B cell (primary cell): ENCODE measurements around the gene ATXN1. TPM values are rescaled to one million over a fixed set of nuclear protein-coding genes. Genes with fewer than 3 reads are reported as not detected.

ENCODE experiments used
- ATAC-seq: fragments of 200-7000 bp; cut with Tn5 transposase; one replicate; pipeline ENCODE4 v1.10.0; 2021; ENCODE audit warnings: low read depth, mild to moderate bottlenecking, moderate number of reproducible peaks, moderate library complexity
- CTCF ChIA-PET: fragments of 350-600 bp; sonication (Branson Sonifier 250); formaldehyde crosslinking; loops from one replicate; lab custom pipeline; 2021; ENCODE audit warnings: antibody characterized with exemption, inconsistent platforms; lab: Charles Lee
- POLR2A ChIA-PET: fragments of 350-600 bp; sonication (Branson Sonifier 250); formaldehyde crosslinking; loops from one replicate; lab custom pipeline; 2021; ENCODE audit warnings: antibody characterized with exemption; lab: Charles Lee
- DNase-seq: peaks from one replicate; pipeline ENCODE4 v3.0.0; 2013
- H2AFZ ChIP-seq: 2 replicates; pipeline ENCODE4 v1.6.1; 2012; ENCODE audit warnings: mild to moderate bottlenecking, low read depth, low read length; ENCODE audit not compliant: insufficient read depth, poor library complexity, severe bottlenecking
- H3K27ac ChIP-seq, 2 donors: 1 replicate in 1 of 2; 2 replicates in 1 of 2; pipeline ENCODE4 v1.5.1; 2012 to 2013; ENCODE audit warnings: low read length in 2 of 2, mild to moderate bottlenecking in 2 of 2, moderate library complexity in 1 of 2
- H3K27me3 ChIP-seq, 4 experiments: fragments of 200-600 bp in 1 of 4; sonication (generic) in 1 of 4; replicated peaks in 1 of 4; 1 replicate in 2 of 4; 2 replicates in 2 of 4; pipeline versions ENCODE4 v1.6.1 to v1.7.0; 2013 to 2016; ENCODE audit warnings: low read length in 3 of 4, mild to moderate bottlenecking in 2 of 4, mixed read lengths in 1 of 4, moderate library complexity in 1 of 4; ENCODE audit not compliant: insufficient read depth in 4 of 4, control insufficient read depth in 3 of 4; ENCODE audit errors: control extremely low read depth in 1 of 4
- H3K36me3 ChIP-seq, 2 experiments: replicated peaks in 1 of 2; 1 replicate in 1 of 2; 2 replicates in 1 of 2; pipeline versions ENCODE4 v1.6.1 to v1.7.1; 2013; ENCODE audit warnings: low read length in 1 of 2; ENCODE audit not compliant: insufficient read depth in 2 of 2, control insufficient read depth in 1 of 2; ENCODE audit errors: control extremely low read depth in 1 of 2, extremely low read depth in 1 of 2
- H3K4me1 ChIP-seq, 2 donors: fragments of 200-600 bp in 1 of 2; sonication (generic) in 1 of 2; 1 replicate in 1 of 2; 2 replicates in 1 of 2; pipeline versions ENCODE4 v1.5.1 to v1.6.1; 2013 to 2017; ENCODE audit warnings: low read length in 2 of 2; ENCODE audit not compliant: control insufficient read depth in 2 of 2, insufficient read depth in 2 of 2
- H3K4me2 ChIP-seq: replicated peaks from 2 replicates; pipeline ENCODE3; 2012; ENCODE audit warnings: mild to moderate bottlenecking, low read depth, low read length; ENCODE audit not compliant: poor library complexity, severe bottlenecking
- H3K4me3 ChIP-seq, 5 experiments: fragments of 200-600 bp in 1 of 5; sonication (generic) in 1 of 5; 1 replicate in 3 of 5; 2 replicates in 2 of 5; pipeline versions ENCODE4 v1.5.1 to v1.7.0; 2011 to 2016; ENCODE audit warnings: low read length in 4 of 5, mild to moderate bottlenecking in 4 of 5, low read depth in 2 of 5, control low read depth in 1 of 5, moderate library complexity in 1 of 5; ENCODE audit not compliant: insufficient read depth in 1 of 5; ENCODE audit errors: control extremely low read depth in 1 of 5, extremely low read depth in 1 of 5
- H3K79me2 ChIP-seq: fragments of 200-600 bp; sonication (generic); one replicate; pipeline ENCODE4 v1.6.0; 2016; ENCODE audit warnings: low read length; ENCODE audit not compliant: control insufficient read depth, insufficient read depth
- H3K9ac ChIP-seq: fragments of 200-600 bp; sonication (generic); 2 replicates; pipeline ENCODE4 v1.6.1; 2017; ENCODE audit warnings: mild to moderate bottlenecking, low read length, moderate library complexity
- H3K9me3 ChIP-seq, 3 donors: one replicate each; pipeline versions ENCODE4 v1.6.1 to v1.7.1; 2013; ENCODE audit warnings: low read length in 2 of 3; ENCODE audit not compliant: control insufficient read depth in 2 of 3, insufficient read depth in 1 of 3; ENCODE audit errors: control extremely low read depth in 1 of 3
- H4K20me1 ChIP-seq: 2 replicates; pipeline ENCODE4 v1.6.0; 2012; ENCODE audit warnings: mild to moderate bottlenecking, low read length; ENCODE audit not compliant: insufficient read depth, control insufficient read depth, poor library complexity, severe bottlenecking
- H3K27ac Mint-ChIP-seq: one replicate; pipeline ENCODE4 v1.8.0; 2021; ENCODE audit warnings: mixed read lengths
- H3K27me3 Mint-ChIP-seq: one replicate; pipeline ENCODE4 v1.8.0; 2021; ENCODE audit warnings: mixed read lengths
- H3K4me1 Mint-ChIP-seq: one replicate; pipeline ENCODE4 v1.8.0; 2021; ENCODE audit warnings: mixed read lengths
- H3K4me3 Mint-ChIP-seq: one replicate; pipeline ENCODE4 v1.8.0; 2021; ENCODE audit warnings: mixed read lengths
- H3K9me3 Mint-ChIP-seq: one replicate; pipeline ENCODE4 v1.8.0; 2022; ENCODE audit warnings: mixed read lengths; ENCODE audit not compliant: insufficient read depth
- CTCF ChIP-seq: fragments of 200-600 bp; IDR thresholded peaks from one replicate; pipeline ENCODE4 v1.8.0; 2022; ENCODE audit warnings: antibody characterized with exemption, mild to moderate bottlenecking
- EZH2 ChIP-seq: IDR thresholded peaks from 2 replicates; pipeline ENCODE4 v1.6.1; 2012; ENCODE audit warnings: borderline replicate concordance, low read depth, mild to moderate bottlenecking, moderate library complexity, low read length; ENCODE audit not compliant: insufficient read depth, poor library complexity, severe bottlenecking
- WGBS: methylation state at CpG from one replicate; pipeline ENCODE4 v1.1.5; 2013; ENCODE audit warnings: missing lambda C conversion rate; ENCODE audit not compliant: insufficient coverage; 5-methylcytosine and 5-hydroxymethylcytosine counted together
- intact Hi-C: fragments of 100-400 bp; cut with micrococcal nuclease; formaldehyde crosslinking; loops from one replicate; pipeline ENCODE4 v1.10.0; 2022
- polyA plus RNA-seq: library from polyadenylated mRNA; depleted of rRNA; stranded (reverse); fragments of >200 nt; gene quantifications from 2 replicates; pipeline ENCODE4 v1.2.3, GENCODE V29; 2012
- total RNA-seq, 2 donors: library from RNA; stranded (reverse); fragments of 120-200 nt in 1 of 2; gene quantifications; 1 replicate in 1 of 2; 2 replicates in 1 of 2; pipeline versions ENCODE4 v1.2.3 to v1.2.4, GENCODE V29; 2013 to 2022

Gene ATXN1
- total and polyA plus RNA-seq, 2 donors (not counting 1 experiment from before 2014, with no cell fraction given): 5.7 to 63.8 TPM

- Mint-ChIP-seq H3K4me1 (no peaks in the 10 kb centered on the region), H3K27ac (no peak overlapping the region), H3K4me3 (no peak overlapping the region), H3K27me3 (peaks cover 6% of the 10 kb centered on the region), H3K9me3 (no peaks in the 10 kb centered on the region)
- H3K9me3 ChIP-seq: no peaks in the 10 kb centered on the region
- intact Hi-C loops: no loop called here
- ChIA-PET POLR2A (no interaction called here), CTCF (no interaction called here)
- H3K27ac ChIP-seq: no peak overlapping the region
- no peaks in the 10 kb centered on the region for H3K27me3 ChIP-seq
- H3K4me3 ChIP-seq: no peak overlapping the region
- no peak overlapping the region for H2AFZ ChIP-seq
- no peak overlapping the region for H3K9ac ChIP-seq
- H3K4me2 ChIP-seq: no peak overlapping the region
- H4K20me1 ChIP-seq: no peaks in the 10 kb centered on the region
- H3K79me2 ChIP-seq: no peaks in the 10 kb centered on the region
- H3K36me3 ChIP-seq: no peaks in the 10 kb centered on the region
- 100% methylated on average over 1 of the region's 3 CpGs for WGBS
- TF ChIP-seq CTCF (no peak), EZH2 (no peak)
- no peak for DNase-seq
- no peak for ATAC-seq
- no peaks in the 10 kb centered on the region for H3K4me1 ChIP-seq
Measured at GRCh38 chr6:16360365-16360764, 400.9 kb downstream of the ATXN1 start.

GRCh38 chr6:16359563-16359962, 401.7 kb downstream of the ATXN1 start:
- Histone ChIP-seq H3K27ac (no peak overlapping the region), H3K4me1 (no peaks in the 10 kb centered on the region), H3K9me3 (no peaks in the 10 kb centered on the region), H2AFZ (no peak overlapping the region), H3K9ac (no peak overlapping the region), H3K79me2 (no peaks in the 10 kb centered on the region), H3K4me2 (no peak overlapping the region), H3K4me3 (no peak overlapping the region), H3K36me3 (no peaks in the 10 kb centered on the region), H4K20me1 (no peaks in the 10 kb centered on the region), H3K27me3 (no peaks in the 10 kb centered on the region)
- 100% methylated on average over 2 of the region's 6 CpGs for WGBS
- Mint-ChIP-seq H3K27me3 (peaks cover 6% of the 10 kb centered on the region), H3K4me1 (no peaks in the 10 kb centered on the region), H3K27ac (no peak overlapping the region), H3K4me3 (no peak overlapping the region), H3K9me3 (no peaks in the 10 kb centered on the region)
- DNase-seq (no peak), ATAC-seq (no peak)
- no peak for TF ChIP-seq EZH2
- TF ChIP-seq CTCF: no peak
- ChIA-PET CTCF (no interaction called here), POLR2A (no interaction called here)
- intact Hi-C loops: no loop called here
